Transverse colon (tissue), 4 donors: ENCODE measurements around the gene SPTBN5. TPM values are rescaled to one million over a fixed set of nuclear protein-coding genes. Genes with fewer than 3 reads are reported as not detected.

Experiments used
- DNase-seq: peaks from one replicate; pipeline ENCODE4 v3.0.0-alpha.2; 2019
- H3K27ac ChIP-seq, 4 donors: fragments of 200-600 bp; sonication (generic); 2 replicates each; pipeline ENCODE4 v1.5.1; 2016 to 2018; ENCODE audit warnings: inconsistent platforms in 4 of 4
- H3K27me3 ChIP-seq: fragments of 200-600 bp; sonication (generic); 2 replicates; pipeline ENCODE4 v1.5.1; 2017; ENCODE audit warnings: inconsistent platforms
- H3K36me3 ChIP-seq, 4 donors: fragments of 200-600 bp; sonication (generic); 2 replicates each; pipeline ENCODE4 v1.5.1; 2017 to 2019; ENCODE audit warnings: inconsistent platforms in 4 of 4
- H3K4me1 ChIP-seq, 4 donors: fragments of 200-600 bp; sonication (generic); 2 replicates each; pipeline ENCODE4 v1.5.1; 2017 to 2020; ENCODE audit warnings: inconsistent platforms in 4 of 4
- H3K4me3 ChIP-seq, 4 donors: fragments of 200-600 bp; sonication (generic); 1 replicate in 1 of 4; 2 replicates in 3 of 4; pipeline versions ENCODE4 v1.5.1 to v1.6.1; 2017 to 2019; ENCODE audit warnings: inconsistent platforms in 4 of 4
- H3K9me3 ChIP-seq, 2 donors: fragments of 200-600 bp; sonication (generic); 2 replicates each; pipeline ENCODE4 v1.5.1; 2017 to 2019; ENCODE audit warnings: inconsistent platforms in 2 of 2
- EP300 ChIP-seq: sonication (generic); formaldehyde crosslinking; IDR thresholded peaks from one replicate; pipeline ENCODE4 v1.6.1; 2017; ENCODE audit warnings: antibody characterized with exemption, low read depth
- POLR2A ChIP-seq: fragments of 450-650 bp; IDR thresholded peaks from one replicate; pipeline ENCODE4 v1.6.1; 2016; ENCODE audit warnings: antibody characterized with exemption, mild to moderate bottlenecking, moderate library complexity
- POLR2AphosphoS5 ChIP-seq, 3 donors: sonication (generic); formaldehyde crosslinking; IDR thresholded peaks; one replicate each; pipeline ENCODE4 v1.6.1; 2016; ENCODE audit warnings: antibody characterized with exemption in 3 of 3
- WGBS, 2 donors: methylation state at CpG; one replicate each; pipeline ENCODE4 v1.1.5; 2018; ENCODE audit warnings: low coverage in 1 of 2; 5-methylcytosine and 5-hydroxymethylcytosine counted together
- in situ Hi-C, 4 donors: fragments of 200-750 bp; cut with MboI; loops; one replicate each; pipeline versions ENCODE4 v1.15.0 to v1.15.1; 2017; ENCODE audit warnings: low sequenced_read_pairs in 3 of 4, low pct_ligation_motif_present in 1 of 4, low pct_unique_long_range_greater_than_20kb in 1 of 4
- intact Hi-C: fragments of 100-400 bp; cut with DNase I; formaldehyde crosslinking; loops from one replicate; pipeline ENCODE4 v1.15.1; 2023; ENCODE audit warnings: low total_unique reads
- total RNA-seq, 4 donors: library from RNA; depleted of rRNA; stranded (reverse); fragments of >200 nt; gene quantifications; one replicate each; pipeline ENCODE4 v1.1.0, GENCODE V29; 2016
- TF ChIP-seq, protein P1 (sequence below), 5 experiments: fragments of 200-600 bp in 3 of 5; fragments of 450-650 bp in 2 of 5; sonication (generic) in 3 of 5; IDR thresholded peaks; 1 replicate in 2 of 5; 2 replicates in 3 of 5; pipeline ENCODE4 v1.5.1; 2016 to 2017; ENCODE audit warnings: antibody characterized with exemption in 5 of 5, inconsistent platforms in 3 of 5, mild to moderate bottlenecking in 2 of 5, moderate library complexity in 1 of 5

Gene SPTBN5
- total RNA-seq, 4 donors from 2014 or later, result 0.16 to 8.0 (median 1.1) TPM

DNA sequence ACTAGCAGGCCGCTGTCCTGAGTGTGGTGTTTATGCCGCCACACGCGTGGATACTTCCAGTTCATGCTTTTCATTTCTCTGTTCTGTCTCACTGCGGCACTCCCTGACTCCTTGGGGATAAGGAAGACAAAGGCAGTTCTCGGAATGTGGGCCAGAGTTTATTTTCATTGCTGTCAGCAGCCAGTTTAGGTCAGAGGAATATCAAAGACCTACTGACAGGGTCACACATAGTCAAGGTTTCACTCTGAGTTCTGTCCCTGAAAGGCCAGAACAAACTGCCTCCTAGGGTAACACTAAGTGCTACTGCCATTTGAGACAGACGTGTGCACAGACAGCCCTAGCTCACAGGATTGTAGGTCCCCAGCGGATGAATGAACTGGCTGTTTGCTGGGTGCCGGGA is 27.3 kb upstream of the SPTBN5 start:
- in situ Hi-C loops (loop anchor here in 1 of 4 donors (25.0 kb wide), 1 partner anchor 159 kb away; the partner anchor contains the start of gene MAPKBP1), intact Hi-C loops (no loop called here)
- no peak for DNase-seq
- Histone ChIP-seq H3K27me3 (no peaks in the 10 kb centered on the region), H3K4me3 (no peak overlapping the region), H3K4me1 (peaks cover 17 to 31% (median 20%) of the 10 kb centered on the region in 4 donors), H3K27ac (no peak overlapping the region), H3K36me3 (no peaks in the 10 kb centered on the region), H3K9me3 (no peaks in the 10 kb centered on the region)
- 79 to 81% methylated on average over 4 to 9 of the region's 9 CpGs for WGBS, 2 donors
- no peak for TF ChIP-seq EP300
- no peak for TF ChIP-seq POLR2A
- TF ChIP-seq POLR2AphosphoS5 (IDR thresholded peaks at IDR 0.05), result no peak
- TF ChIP-seq, protein P1, sequence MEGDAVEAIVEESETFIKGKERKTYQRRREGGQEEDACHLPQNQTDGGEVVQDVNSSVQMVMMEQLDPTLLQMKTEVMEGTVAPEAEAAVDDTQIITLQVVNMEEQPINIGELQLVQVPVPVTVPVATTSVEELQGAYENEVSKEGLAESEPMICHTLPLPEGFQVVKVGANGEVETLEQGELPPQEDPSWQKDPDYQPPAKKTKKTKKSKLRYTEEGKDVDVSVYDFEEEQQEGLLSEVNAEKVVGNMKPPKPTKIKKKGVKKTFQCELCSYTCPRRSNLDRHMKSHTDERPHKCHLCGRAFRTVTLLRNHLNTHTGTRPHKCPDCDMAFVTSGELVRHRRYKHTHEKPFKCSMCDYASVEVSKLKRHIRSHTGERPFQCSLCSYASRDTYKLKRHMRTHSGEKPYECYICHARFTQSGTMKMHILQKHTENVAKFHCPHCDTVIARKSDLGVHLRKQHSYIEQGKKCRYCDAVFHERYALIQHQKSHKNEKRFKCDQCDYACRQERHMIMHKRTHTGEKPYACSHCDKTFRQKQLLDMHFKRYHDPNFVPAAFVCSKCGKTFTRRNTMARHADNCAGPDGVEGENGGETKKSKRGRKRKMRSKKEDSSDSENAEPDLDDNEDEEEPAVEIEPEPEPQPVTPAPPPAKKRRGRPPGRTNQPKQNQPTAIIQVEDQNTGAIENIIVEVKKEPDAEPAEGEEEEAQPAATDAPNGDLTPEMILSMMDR (IDR thresholded peaks at IDR 0.05), result no peak

GRCh38 chr15:41919954-41920538 is 26.2 kb upstream of the SPTBN5 start:
- H3K27me3 ChIP-seq, result no peaks in the 10 kb centered on the region
- intact Hi-C loops (no loop called here), in situ Hi-C loops (loop anchor here in 1 of 4 donors (25.0 kb wide), 1 partner anchor 158 kb away; the partner anchor contains the start of gene MAPKBP1)
- no peaks in the 10 kb centered on the region for H3K36me3 ChIP-seq
- H3K4me1 ChIP-seq, result peaks cover 14 to 24% (median 15%) of the 10 kb centered on the region in 4 donors
- no peaks in the 10 kb centered on the region for H3K9me3 ChIP-seq
- no peak for DNase-seq
- TF ChIP-seq POLR2AphosphoS5 (IDR thresholded peaks at IDR 0.05) (peak in 1 of 3 donors; percentile 22), POLR2A (no peak), EP300 (no peak)
- 17 to 55% methylated on average over 1 to 3 of the region's 3 CpGs for WGBS, 2 donors
- no peak overlapping the region for H3K4me3 ChIP-seq
- peak overlapping the region in 1 of 4 donors; percentile 25 for H3K27ac ChIP-seq

DNA sequence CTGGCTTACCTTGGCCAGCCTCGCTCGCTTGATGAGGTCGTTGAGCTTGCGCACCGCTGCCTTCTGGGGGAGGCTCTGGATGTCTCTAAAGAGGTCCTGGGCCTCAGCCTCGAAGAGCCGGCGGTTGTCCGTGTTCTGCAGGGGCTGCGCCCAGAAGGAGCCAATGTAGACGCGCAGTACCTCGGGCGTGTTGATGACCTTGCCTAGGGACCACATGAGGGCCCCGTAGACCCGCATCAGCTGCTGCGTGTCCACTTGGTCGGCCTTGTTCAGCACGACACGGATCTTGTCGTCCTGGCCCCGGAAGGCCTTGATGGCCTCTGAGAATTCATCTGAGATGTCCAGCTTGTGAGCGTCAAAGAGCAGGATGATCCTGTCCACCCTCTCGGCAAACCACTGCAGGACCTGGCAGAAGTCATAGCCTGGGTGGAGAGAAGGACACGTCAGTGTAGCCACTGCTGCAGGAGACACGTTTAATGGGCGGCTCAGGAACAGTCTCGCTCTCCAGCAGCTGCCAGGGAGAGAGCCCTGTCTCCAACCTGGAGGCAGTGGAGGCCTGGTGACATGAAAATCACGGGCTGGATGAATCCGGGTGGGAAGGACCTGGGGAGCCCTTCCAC is 25.5 kb upstream of the SPTBN5 start:
- H3K27ac ChIP-seq, result no peak overlapping the region
- no peak for DNase-seq
- H3K4me3 ChIP-seq, result no peak overlapping the region
- peaks cover 14 to 24% (median 15%) of the 10 kb centered on the region in 4 donors for H3K4me1 ChIP-seq
- no peaks in the 10 kb centered on the region for H3K36me3 ChIP-seq
- intact Hi-C loops (no loop called here), in situ Hi-C loops (loop anchor here in 1 of 4 donors (25.0 kb wide), 1 partner anchor 157 kb away; the partner anchor contains the start of gene MAPKBP1)
- WGBS, 2 donors, result 88 to 93% methylated on average over 2 to 28 of the region's 30 CpGs
- no peaks in the 10 kb centered on the region for H3K9me3 ChIP-seq
- no peaks in the 10 kb centered on the region for H3K27me3 ChIP-seq
- TF ChIP-seq EP300 (no peak), POLR2AphosphoS5 (IDR thresholded peaks at IDR 0.05) (no peak), POLR2A (no peak)
- TF ChIP-seq, protein P1 (IDR thresholded peaks at IDR 0.05), result no peak

GRCh38 chr15:41918506-41919126 is 24.8 kb upstream of the SPTBN5 start:
- intact Hi-C loops, result no loop called here
- Histone ChIP-seq H3K4me3 (no peak overlapping the region), H3K9me3 (no peaks in the 10 kb centered on the region), H3K27me3 (no peaks in the 10 kb centered on the region), H3K36me3 (no peaks in the 10 kb centered on the region), H3K27ac (no peak overlapping the region), H3K4me1 (peaks cover 14 to 24% (median 15%) of the 10 kb centered on the region in 4 donors)
- WGBS, 2 donors, result 92% methylated on average over 8 of the region's 8 CpGs; no CpG with 5 or more reads in 1 of the 2 donors
- TF ChIP-seq POLR2A (no peak), POLR2AphosphoS5 (IDR thresholded peaks at IDR 0.05) (no peak), EP300 (no peak)
- TF ChIP-seq, protein P1 (IDR thresholded peaks at IDR 0.05), result no peak
- DNase-seq, result no peak
- in situ Hi-C loops, result loop anchor here in 1 of 4 donors (25.0 kb wide), 1 partner anchor 156 kb away; the partner anchor contains the start of gene MAPKBP1
